Activated T-cell treated with anti-CD3 and anti-CD28 coated beads, Interleukin-2, amount 50 U/mL, for 48 hours (primary cell): ENCODE data around the gene CAVIN1.
"Not testable (repeated sequence)": the region's sequence is repeated elsewhere in the genome, so short reads cannot be mapped to it uniquely, and the experiment has no call there.

ENCODE experiments used
- DNase-seq, 2 experiments: peaks; one replicate each; pipeline ENCODE4 v3.0.0-alpha.2; 2020

Gene CAVIN1, protein sequence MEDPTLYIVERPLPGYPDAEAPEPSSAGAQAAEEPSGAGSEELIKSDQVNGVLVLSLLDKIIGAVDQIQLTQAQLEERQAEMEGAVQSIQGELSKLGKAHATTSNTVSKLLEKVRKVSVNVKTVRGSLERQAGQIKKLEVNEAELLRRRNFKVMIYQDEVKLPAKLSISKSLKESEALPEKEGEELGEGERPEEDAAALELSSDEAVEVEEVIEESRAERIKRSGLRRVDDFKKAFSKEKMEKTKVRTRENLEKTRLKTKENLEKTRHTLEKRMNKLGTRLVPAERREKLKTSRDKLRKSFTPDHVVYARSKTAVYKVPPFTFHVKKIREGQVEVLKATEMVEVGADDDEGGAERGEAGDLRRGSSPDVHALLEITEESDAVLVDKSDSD

DNA sequence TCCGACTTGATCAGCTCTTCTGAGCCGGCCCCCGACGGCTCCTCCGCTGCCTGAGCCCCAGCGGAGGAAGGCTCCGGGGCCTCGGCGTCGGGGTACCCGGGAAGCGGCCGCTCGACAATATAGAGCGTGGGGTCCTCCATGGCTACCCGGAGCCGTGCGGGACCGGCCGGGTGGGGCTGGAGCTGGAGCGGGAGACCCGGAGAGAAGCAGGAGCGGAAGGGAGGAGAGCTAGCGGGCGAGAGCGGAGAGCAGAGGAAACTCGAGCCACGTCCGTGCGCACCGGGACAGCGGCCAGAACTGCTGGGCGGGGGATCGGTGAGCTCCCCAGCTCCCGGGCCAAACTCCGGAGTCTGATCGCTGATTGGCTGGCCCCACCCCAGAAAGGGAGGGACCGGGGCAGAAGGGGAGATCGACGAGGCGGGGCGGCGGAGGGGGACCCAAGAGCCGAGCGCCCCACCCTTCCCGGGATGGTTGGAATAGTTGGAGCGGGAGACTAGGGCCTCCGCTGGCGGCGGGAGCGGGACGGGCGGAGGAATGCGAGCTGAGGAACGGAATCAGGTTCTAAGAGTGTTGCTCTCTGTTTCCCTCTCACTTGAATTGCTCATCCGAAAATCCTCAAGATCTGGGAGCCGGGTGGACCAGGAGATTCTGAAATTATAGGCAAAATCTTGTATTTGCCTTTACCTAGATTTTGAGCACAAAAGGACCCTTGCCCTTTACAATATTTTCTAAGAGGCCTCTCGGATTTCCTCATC lies at the start of gene CAVIN1:
TSS of gene CAVIN1 (minus strand) at position 299 of the 755 bp plus-strand sequence. CDS start at position 140, 159 bp downstream.
- peak; percentile 46 to 61 for DNase-seq

DNA sequence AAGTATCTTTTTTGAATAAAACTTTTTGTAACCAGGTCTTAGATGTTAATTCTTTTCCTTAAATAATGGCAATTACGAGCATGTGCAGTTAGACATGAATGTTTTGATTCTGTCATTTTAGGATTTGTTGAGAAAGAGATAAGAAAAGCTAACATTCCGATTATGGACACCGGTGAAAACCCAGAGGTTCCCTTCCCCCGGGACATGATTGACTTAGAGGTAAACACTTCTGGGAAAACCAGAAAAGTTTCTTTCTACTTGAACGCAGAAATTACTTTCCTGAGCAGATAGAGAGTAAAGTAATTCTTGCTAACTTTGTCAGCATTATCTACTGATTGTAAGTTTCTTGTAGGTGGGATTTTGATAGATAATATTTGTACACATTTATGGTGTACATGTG lies 44.8 kb upstream of the CAVIN1 start:
- no peak for DNase-seq

DNA sequence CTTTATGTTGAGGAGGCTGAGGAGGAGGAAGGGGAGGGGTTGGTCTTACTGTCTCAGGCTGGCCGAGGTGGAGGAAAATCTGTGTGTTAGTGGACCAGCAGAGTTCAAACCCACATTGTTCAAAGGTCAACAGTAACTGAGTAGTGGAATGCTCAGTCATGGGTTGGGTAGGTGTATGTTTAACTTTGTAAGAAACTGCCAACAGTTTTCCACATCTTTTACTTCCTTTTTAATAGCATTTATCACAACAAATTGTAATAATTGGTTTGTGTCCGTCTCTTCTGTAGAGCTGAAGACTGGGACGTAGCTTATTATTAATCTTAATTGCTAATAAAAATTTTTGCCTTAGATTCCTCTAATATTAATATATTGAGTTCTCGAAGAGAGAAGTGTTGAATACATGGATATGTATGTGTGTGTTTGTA lies 40.9 kb upstream of the CAVIN1 start:
- no peak for DNase-seq

DNA sequence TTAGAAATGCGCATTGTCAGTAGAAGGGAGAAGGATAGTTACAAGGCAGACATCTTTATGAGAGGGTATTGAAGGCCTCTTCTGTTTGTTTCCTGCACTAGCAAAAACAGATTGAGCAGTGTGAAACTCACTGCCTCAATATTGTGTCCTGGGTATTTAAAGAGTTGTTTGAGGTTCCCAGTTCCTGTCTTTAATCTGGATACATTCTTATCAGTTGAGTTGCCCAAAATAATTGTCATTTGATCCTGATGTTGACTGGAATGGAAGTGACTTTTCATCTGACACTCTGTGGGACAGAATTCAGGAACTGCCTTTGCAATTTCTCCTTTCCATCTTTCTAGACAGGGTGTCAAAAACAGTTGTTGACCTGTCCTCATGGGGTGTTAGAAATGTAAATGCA lies 37.3 kb upstream of the CAVIN1 start:
- DNase-seq, result no peak

DNA sequence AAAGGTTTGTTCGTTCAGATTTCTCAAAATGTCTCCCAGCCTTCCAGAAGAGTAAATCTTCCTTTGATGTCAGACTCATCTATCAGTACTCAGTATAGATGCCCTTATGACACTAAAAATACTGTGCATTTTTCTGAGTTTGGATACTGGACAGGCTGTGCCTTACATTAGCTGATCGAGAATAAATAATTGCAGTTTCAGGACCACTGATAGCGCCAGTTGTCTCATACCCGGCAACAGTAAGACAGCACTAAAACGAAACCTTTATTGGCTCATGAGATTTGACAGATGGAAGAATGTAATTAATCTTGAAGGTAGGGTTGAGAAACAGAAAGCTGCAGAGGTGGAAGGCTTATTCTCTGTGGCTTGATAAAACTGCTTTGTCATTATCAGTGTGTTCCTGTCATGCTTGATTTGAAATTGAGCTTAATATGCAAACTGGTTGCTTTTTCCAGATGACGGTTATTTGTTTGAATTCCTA lies 36.8 kb upstream of the CAVIN1 start:
- DNase-seq, result no peak

DNA sequence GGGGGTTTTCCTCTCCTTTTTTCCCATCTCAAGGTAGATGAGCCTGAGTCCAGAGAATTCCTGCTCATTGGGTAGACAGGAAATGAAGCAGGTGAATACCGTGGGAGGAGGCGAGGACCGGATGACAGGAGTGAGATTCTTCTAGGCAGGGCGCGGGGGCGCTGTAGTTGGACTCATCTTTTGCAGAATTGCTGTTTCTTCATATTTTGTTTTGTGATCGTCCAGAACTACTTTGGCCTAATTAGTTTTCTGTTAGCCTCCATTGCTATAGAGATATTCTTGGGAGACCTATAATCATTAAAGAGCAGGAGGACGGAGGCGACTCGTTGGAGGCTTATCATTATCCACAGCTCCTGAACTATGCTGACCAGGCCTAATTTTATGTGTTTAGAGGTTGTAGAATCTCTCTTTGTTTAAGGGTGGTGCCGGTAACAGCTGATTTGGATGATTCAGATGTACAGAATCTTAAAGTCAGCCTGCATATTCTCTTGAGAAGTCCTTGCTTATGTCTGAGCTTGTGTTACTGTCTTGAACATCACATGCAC lies 36.3 kb upstream of the CAVIN1 start:
- peak in 1 of 2 experiments; percentile 51 for DNase-seq

DNA sequence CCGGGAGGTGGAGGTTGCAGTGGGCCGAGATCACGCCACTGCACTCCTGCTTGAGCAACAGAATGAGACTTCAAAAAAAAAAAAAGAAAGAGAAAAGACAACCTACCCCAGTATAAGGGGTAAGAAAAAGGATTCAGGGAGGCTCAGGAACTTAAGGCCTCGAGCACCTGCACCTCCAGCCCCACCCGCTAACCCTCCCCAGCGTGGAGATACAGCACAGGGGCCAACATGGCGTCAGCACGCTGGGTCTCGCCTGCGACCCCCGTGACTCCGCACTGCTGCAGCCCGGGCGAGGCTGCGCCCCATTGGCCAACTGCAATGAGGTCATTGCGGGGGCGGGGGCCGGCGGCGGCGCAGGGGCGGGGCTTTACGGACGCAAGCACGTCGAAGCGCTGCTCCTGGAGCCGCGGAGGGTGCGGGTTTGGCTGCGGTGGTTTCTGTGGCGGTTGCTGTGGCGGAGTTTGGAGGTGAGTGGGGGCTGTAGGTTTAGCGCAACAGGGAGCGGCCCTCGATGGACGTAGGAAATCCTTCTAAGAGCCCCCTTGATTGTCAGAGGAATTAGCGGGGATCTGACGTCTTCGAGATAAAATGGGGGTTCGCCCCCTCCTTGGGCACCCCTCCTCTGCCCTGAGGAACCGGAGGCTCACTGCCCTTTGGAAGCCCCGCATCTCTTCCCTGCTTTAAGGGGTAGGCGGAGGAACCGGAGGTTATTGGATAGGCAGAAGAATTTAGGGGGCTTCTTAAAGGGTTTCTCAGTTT lies 35.6 kb upstream of the CAVIN1 start, which contains the start of gene ATP6V0A1:
TSS of gene ATP6V0A1 (plus strand) at position 382 of the 759 bp plus-strand sequence. CDS start 2,017 bp downstream, outside the sequence.
- peak; percentile 94 to 95 for DNase-seq

DNA sequence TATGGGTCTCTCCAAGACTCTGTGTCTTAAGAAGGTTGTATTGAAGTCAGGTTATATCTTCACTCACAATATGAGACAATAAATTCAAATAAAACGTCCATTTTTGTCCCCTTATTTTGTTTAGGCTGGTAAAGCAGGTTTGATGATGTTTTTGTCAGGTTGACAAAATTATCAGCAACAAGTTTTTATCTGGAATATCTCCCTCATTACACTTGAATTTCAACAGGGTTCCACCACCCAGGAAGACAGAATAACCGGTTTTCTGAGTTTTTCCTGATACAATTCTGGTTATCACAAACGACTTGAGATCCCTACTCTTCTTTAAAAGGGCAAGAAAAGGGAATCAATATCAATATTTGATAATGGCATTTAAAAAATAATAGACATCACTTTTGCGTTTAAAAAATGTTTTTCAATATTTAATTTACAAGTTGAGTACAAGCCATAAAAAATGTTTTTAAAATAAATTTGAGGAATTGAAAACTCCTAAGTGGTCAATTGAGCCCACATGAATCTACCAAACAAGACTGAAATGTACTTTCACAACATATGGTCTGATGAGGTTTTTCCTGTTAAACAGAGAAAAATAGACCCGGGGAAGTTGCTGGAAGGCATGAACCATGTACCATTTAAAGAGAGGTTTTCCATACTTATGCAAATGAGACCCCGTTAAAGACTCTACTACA lies 34.2 kb upstream of the CAVIN1 start:
- no peak for DNase-seq

DNA sequence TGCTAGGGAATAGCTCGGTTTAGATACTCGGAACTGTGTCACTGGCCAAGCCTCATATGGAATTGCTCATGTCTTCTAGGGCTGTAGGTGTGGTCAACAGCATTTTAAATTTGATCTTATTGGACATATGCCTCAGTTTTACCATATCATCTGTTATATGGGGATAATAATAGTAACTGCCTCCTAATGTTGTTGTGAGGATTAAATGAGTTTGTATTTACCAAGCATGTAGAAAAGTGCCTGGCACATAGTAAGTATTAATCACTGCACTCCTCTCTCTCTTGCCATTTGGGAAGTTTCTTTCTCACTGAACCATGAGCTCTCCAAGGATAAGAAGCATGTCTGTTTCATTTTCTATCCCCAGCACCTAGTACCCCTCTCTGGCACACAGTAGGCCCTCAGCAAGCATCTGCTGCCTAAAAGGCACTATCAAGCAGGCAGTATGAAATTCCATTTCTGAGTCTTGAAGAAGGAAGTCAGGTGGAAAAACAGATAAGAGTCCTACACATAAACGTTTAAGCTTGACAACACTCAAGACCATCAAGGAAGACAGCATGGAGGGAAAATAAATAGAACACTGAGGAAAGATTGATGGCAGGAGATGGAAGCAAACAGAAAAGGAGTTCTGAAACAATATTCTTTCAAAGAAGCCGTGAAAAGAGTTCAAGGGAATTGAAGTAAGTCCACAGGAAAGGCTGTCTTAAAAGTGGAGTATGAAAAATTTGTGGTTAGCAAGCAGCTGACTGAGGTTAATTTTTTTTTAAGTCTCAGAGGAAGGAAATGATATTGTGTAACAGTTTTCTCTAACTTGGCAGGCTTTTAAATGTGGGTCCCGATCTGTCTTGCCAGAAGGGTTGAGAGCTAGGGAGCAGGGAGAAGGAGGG lies 33.4 kb upstream of the CAVIN1 start:
- no peak for DNase-seq

DNA sequence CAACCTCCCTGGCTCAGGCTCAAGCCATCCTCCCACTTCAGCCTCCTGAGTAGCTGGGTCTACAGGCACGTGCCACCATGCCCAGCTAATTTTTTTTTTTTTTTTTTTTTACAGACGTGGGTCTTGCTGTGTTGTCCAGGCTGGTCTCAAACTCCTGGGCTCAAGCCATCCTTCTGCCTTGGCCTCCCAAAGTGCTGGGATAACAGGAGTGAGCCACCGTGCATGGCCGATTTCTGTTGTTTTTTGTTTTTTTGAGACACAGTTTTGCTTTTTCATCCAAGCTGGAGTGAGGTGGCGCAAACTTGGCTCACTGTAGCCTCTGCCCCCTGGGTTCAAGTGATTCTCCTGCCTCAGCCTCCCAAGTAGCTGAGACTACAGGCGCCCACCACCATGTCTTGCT lies 31.9 kb upstream of the CAVIN1 start:
- DNase-seq, result not testable (repeated sequence)

DNA sequence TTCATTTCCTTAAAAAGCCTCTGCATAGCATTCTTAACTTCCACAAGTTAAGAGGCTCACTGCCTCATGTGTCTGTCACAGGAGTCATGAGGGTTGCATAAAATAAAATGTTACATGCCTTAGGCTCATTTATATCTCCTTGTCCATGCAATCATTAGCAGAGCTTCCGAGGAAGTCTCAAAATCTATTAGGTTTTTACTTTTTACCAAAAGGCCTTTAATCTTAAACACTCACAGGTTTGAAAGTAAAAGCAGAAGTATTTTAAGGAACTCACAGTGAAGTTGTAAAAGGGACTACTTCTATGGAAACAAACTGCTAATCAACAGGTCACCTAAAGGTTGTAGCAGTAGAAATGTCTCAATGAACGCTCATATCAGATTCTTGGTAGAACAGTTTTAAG lies 30.4 kb upstream of the CAVIN1 start:
- no peak for DNase-seq

DNA sequence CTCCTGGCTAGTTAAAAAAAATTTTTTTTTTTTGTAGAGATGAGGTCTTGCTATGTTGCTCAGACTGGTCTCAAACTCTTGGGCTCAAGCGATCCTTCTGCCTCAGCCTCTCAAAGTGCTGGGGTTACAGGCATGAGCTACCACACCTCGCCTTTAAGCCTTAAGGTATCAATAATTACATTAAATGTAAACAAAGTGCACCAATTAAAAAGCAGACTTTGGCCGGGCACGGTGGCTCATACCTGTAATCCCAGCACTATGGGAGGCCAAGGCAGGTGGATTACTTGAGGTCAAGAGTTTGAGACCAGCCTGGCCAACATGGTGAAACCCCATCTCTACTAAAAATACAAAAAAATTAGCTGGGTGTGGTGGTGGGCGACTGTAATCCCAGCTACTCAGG lies 28.2 kb upstream of the CAVIN1 start:
- DNase-seq, result not testable (repeated sequence)

DNA sequence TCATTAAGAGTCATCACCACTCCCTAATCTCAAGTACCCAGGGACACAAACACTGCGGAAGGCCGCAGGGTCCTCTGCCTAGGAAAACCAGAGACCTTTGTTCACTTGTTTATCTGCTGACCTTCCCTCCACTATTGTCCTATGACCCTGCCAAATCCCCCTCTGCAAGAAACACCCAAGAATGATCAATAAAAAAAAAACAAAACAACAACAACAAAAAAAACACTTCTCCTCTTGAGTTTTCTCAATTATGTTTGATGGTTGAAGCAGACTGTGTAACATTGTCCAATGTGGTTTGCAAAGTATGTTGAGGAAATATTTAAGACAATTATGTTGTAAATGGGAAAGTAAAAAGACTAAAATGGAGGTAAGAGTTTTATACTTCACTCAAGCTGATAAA lies 26.8 kb upstream of the CAVIN1 start:
- DNase-seq, result not testable (repeated sequence)

DNA sequence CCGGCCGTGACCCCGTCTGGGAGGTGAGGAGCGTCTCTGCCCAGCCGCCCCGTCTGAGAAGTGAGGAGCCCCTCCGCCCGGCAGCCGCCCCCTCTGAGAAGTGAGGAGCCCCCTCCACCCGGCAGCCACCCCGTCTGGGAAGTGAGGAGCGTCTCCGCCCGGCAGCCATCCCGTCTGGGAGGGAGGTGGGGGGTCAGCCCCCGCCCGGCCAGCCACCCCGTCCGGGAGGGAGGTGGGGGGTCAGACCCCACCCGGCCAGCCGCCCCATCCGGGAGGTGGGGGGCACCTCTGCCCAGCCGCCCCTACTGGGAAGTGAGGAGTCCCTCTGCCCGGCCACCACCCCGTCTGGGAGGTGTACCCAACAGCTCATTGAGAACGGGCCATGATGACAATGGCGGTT lies 26.1 kb upstream of the CAVIN1 start:
- not testable (repeated sequence) for DNase-seq

DNA sequence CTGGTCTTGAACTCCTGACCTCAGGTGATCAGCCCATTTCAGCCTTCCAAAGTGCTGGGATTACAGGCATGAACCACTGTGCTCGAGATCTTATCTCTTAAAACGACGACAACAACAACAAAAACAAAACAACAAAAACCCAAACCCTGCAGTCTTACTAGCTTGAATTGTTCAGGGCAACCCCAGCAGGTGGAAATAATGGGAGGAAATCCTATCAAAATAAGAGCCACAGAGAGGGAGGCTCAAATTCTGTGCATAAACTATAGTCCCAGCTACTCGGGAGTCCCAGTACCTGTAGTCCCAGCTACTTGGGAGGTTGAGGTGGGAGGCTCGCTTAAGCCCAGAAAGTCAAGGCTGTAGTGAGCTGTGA lies 19.1 kb upstream of the CAVIN1 start:
- no peak for DNase-seq

DNA sequence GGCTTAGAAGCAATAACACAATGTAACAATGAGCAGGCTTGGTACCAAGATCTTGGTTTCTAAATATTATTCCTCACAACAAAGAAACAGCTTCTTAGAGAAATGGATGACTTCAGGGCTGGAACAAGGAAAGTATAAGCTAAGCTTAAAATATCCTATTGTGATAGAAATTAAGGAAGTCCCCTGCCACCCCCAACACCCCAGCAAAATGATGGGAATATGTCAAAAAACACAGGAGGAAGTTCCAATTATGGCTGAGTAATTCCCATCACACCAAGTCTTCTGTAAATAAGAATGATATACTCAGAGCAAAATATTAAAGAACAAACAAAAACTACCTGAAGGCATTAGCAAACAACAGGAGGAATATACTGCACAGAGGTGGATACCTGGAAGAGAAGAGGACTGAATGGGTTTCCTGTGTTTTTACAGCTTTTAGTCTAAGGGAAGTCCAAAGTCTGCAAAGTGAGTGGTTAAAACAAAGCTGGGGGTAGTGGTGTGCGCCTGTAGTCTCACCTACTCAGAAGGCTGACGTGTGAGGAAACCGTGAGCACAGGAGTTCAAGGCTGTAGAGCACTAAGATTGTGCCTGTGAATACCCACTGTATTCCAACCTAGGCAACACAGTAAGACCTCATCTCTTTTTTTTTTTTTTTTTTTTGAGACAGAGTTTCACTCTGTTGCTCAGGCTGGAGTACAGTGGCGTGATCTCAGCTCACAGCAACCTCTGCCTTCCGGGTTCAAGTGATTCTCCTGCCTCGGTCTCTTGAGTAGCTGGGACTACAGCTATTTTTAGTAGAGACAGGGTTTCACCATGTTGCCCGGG lies 18.5 kb upstream of the CAVIN1 start:
- no peak for DNase-seq

DNA sequence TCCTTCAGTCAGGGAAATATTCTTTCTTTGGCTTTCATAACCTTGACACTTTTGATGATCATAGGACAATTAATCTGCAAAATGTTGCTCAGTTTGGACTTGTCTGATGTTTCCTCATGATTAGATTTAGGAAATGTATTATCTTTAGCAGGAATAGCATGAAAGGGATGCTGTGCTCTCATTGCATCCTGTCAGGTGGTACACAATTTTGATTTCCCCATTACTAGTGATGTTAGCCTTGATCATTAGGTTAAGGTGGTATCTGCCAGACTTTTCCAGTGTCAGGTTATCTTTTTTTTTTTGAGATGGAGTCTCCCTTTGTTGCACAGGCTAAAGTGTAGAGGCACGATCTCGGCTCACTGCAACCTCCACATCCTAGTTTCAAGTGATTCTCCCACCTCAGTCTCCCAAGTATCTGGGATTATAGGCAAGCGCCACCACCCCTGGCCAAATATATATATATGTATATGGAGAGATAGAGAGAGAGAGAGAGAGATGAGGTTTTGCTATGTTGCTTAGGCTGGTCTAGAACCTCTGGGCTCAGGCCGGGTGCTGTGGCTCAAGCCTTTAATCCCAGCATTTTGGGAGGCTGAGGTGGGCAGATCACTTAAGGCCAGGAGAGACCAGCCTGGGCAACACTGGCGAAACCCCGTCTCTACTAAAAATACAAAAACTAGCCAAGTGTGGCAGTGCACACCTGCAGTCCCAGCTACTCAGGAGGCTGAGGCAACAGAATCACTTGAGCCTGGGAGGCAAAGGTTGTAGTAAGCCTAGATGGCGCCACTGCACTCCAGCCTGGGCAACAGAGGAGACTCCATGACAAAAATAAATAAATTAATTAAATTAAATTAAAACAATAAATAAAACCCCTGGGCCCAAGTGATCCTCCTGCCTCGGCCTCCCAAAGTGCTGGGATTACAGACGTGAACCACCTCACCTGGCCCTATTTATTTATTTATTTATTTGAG lies 15.8 kb upstream of the CAVIN1 start:
- peak; percentile 53 to 63 for DNase-seq

DNA sequence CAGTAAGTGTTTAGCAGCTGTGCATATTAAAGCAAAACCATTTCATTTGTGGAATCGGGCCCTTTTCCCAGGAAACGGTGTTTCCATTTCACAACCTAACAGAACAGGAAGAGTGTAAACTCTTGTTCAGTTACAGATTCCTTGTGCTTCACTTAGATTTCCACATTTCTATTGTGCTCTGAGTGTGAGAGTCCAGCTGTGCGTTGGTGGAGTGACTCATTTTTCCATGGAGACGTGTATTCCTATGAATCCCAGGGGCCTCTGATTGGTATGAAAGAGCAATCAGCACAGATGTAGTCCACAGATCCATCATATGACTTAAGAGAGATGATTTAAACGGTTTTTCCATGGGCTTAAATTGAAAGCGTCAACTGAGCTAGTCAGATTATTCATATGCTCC lies 13.3 kb upstream of the CAVIN1 start:
- DNase-seq, result no peak

DNA sequence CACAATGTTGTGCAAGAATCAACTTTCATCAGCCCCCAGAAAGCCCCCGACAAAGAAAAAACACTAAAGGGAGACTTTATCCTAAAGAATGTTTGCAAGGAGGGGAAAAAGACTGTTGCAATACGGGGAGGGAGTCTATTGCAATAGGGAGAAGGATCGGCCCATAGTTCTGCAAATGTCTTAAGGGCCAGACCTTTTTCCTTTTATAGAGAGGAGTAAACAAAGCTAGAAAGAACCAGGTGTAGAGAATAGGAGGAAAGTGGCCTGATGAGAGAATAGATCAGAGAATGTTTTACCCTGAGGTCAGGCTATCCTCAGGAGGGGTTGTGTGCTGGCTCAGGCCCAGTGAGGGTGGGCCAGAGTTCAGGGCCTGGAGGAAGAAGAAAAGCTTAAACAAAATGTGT lies 8.7 kb upstream of the CAVIN1 start:
- DNase-seq, result no peak
